Activated CD4-positive, CD25-positive, alpha-beta regulatory T cell treated with anti-CD3 and anti-CD28 coated beads, Interleukin-2, amount 50 U/mL, for 16 hours (primary cell): Measurements from ENCODE around the gene PEMT.
"Not testable (repeated sequence)": the region's sequence is repeated elsewhere in the genome, so short reads cannot be mapped to it uniquely, and the experiment has no call there.

Source experiments
- DNase-seq: peaks from one replicate; pipeline ENCODE4 v3.0.0-alpha.2; 2020; ENCODE audit warnings: low read depth, low spot score

PEMT gene, protein sequence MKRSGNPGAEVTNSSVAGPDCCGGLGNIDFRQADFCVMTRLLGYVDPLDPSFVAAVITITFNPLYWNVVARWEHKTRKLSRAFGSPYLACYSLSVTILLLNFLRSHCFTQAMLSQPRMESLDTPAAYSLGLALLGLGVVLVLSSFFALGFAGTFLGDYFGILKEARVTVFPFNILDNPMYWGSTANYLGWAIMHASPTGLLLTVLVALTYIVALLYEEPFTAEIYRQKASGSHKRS

GRCh38 chr17:17591355-17592298, at the start of gene PEMT:
Gene PEMT, minus strand, starts transcription at chr17:17591708. Its CDS starts 82 bp downstream, at chr17:17591626.
- DNase-seq = peak; percentile 90

DNA sequence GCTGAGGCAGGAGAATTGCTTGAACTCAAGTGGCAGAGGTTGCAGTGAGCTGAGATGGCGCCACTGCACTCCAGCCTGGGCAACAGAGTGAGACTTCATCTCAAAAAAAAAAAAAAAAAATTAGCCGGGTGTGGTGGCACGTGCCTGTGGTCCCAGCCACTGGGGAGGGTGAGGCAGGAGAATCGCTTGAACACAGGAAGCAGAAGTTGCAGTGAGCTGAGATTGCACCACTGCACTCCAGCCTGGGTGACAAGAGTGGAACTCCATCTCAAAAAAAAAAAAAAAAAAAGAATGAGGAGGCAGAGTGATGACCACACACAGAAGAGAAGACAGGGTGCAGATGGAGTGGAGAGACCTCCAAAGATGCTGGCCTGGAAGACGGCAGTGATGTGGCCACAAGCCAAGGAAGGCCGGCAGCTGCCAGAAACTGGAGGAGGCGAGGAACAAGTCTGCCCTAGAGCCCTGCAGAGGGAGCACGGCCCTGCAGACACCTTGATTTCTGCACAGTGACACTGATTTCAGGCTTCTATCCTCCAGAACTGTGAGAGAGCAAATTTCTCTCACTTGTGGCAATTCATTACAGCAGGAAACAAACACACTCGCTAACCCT, 48.3 kb upstream of the PEMT start:
- not testable (repeated sequence) for DNase-seq

DNA sequence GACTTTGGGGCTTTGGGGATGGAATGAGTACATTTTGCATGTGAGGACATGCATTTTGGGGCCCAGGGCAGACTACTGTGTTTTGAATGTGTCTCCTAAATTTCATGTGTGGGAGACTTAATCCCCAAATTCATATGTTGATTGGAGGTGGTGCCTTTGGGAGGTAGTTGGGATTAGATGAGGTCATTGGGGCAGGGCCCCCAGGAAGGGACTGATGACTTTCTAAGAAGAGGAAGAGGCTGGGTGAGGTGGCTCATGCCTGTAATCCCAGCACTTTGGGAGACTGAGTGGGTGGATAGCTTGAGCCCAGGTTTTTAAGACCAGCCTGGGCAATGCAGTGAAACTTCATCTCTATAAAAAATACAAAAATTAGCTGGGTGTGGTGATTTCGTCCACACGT, 47.0 kb upstream of the PEMT start:
- DNase-seq = no peak

DNA sequence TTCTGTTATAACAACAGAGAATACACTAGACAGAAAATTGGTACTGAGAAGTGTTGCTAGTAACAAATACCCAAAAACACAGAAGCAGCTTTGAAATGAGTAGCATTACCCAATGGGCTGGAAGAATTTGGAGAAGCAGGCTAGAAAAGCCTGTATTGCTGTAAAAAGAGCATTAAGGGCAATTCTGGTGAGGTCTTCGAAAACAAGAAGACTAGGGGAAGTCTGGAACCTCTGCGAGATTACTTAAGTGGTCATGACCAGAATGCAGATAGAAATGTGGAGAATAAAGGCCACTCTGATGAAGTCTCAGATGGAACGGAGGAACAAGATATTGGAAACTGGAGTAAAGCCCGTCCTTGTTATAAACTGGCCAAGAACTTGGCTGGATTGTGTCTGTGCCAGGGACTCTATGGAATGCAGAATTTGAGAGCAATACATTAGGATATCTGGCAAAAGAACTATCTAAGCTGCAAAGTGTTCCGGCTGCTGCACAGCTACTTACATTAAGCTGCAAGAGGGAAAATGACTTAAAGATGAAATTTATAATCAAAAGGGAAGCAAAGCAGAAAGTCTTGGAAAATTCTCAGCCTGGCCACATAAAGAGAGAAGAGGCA, 44.9 kb upstream of the PEMT start:
- DNase-seq = no peak

GRCh38 chr17:17635537-17636271, 44.2 kb upstream of the PEMT start:
- DNase-seq = not testable (repeated sequence)

- DNase-seq = no peak
Observed at GRCh38 chr17:17635126-17635525, 43.6 kb upstream of the PEMT start.

DNA sequence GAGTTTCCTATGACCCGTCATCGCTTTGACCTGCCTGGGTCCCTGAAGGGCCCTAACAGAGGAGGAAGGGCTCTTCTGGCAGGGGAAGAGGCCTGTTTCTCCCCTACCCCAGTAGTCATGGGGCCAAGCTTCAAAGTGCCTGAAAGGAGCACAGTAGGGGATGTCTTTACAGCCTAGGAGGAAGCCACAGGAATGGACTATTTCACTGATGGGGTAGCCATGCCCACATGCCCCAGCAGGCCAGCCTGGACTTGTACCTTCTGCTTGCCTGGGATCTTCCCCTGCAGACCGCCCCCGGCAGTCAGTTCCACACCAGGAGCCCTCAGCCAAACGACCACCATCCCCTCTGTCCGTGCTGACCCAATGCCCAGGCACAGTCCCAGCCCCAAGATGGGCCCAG, 41.8 kb upstream of the PEMT start:
- DNase-seq = no peak

- not testable (repeated sequence) for DNase-seq
Observed at GRCh38 chr17:17632690-17633089, 41.2 kb upstream of the PEMT start.

DNA sequence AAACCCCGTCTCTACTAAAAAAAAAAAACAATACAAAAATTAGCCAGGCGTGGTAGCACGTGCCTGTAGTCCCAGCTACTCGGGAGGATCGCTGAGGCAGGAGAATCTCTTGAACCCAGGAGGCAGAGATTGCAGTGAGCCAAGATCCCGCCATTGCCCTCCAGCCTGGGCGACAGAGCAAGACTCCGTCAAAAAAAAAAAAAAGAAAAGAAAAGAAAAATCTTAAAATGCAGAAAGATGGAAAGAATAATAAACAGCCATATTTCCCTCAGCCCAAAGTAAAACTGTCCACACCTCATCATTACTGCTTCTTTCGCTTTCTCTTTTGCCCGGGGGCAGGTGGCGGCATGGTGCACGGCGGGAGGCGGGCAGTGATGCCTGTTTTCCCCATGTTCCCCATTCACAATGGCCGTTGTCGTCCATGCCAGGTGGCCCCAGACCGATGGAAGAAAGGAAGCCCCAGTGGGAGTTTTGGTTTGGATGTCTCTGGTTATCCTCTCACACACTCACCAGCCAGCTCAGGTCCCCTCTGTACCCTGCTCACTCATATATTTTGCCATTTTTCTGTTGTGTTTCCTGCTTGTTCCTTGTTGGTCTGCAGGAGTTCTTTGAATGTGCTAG, 37.0 kb upstream of the PEMT start:
- DNase-seq = no peak

DNA sequence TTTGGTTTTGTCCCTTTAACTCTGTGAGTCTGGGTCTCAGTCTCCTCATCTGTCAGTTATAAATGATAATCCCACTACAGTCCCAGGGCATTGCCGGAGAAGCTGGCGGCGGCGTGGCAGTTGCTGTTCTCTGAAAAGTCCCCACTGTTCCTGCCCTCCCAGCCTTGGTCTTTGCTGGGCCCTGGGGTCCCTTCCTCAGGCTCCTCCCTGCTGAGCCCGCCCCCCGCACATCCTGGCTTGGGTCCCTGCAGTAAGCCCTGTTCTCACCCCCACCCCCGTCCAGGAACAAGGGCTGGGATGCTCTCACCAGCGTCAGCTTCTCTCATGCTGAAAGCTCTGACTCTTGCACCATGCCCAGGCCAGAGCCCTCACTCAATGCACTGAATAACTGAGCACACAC, 35.3 kb upstream of the PEMT start:
- no peak for DNase-seq

DNA sequence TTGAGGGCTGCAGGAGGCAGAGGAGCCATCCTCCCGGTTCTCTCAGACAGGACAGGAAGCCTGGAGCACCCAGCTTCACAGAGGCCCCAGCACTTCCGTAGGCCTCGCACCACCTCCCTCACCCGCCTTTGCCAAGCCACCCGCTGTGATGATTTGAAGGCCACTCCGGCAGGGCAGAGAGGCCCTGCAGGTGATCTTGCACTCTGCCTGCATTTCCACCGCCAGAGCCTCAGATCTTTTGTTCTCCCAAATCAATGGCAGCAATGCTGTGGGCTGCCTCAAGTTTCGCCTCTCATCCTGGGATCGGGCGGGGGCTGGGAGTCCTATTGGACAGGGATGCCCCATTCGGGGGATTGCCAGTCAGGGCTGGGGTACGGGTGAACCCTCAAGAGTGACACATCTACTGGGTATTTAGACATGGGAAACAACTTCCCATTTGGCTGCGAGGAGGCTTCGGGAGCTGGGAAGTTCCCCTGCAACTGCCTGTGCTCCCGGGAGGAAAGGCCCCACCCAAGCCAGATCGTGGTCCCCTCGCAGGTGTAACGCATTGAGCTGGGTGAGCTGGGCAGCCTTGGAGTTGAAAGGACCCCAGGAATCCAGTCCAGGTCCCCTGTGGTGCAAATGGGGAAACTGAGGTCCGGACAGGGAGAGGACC, 34.8 kb upstream of the PEMT start:
- no peak for DNase-seq

GRCh38 chr17:17624741-17625140, 33.2 kb upstream of the PEMT start:
- DNase-seq = no peak

GRCh38 chr17:17623904-17624303, 32.4 kb upstream of the PEMT start:
- no peak for DNase-seq

GRCh38 chr17:17621254-17621653, 29.7 kb upstream of the PEMT start:
- no peak for DNase-seq

DNA sequence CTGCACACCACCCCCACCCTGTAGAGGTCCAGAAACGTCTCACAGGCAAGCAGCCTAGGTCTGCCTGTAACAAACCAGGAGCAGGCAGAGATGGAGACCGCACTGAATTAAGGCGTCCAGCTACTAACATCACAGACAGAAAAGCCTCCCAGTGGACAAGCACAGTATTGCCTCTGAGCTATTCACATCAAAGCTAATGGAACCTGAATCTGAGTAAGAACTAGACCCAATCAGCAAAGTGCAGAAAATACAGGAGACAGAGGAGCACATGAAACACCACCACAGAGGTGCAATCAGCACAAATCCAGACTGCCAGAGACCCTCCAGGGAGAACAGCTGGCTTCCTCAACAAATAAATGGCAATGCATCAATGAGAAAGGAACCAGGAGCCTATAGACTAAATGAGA, 22.2 kb upstream of the PEMT start:
- DNase-seq = no peak

GRCh38 chr17:17612085-17613022, 20.8 kb upstream of the PEMT start:
- DNase-seq = no peak

GRCh38 chr17:17609121-17609520, 17.6 kb upstream of the PEMT start:
- DNase-seq = no peak

- DNase-seq = no peak
Observed at GRCh38 chr17:17606416-17607000, 15.0 kb upstream of the PEMT start.

DNA sequence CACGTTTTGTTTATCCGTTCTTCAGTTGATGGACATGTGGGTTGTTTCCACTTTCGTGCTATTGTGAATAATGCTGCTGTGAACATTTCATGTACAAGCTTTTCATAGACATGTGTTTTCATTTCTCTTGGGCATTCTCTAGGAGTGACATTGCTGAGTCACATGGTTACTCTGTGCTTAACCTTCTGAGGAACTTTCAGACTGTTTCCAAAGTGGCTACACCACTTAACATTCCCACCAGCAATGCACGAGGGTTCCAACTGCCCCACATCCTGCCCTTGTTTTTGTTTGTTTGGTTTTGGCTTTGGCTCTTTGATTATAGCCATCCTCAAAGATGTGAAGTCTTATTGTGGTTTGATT, 14.2 kb upstream of the PEMT start:
- no peak for DNase-seq
